ENCODE results near the gene CBY3.
A peak's percentile ranks its signal among the peaks of the same experiment; 100 is the strongest.

CBY3 gene

DNA sequence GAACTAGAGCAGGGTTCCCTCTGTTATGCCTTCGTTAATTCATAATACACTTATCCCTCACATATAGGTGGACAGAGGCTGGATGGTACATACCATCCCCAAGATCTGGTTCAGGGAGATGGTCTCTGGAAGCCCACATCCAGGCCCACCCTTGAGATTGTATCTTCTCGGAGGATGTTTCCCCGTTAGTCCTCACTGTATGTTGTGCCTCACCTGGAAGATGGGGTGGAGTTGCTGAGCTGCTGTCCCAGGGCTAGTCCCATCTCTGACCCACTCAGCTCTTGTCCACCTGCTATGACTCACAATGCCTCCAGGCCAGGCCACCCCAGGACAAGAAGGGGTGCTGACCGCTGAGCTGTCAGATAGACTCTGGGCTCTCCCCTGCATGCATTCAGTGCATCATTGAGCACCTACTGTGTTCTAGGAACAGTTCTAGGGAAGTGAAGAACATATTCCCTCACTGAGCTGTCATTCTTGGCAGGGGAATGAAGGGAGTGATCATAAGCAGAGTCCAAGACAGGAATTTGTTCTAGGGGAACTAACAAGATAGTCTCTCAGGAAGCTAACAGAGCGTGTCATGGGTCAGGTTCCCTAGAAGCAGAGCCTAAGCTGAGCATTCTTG lies at the start of gene CBY3:
Gene CBY3, minus strand, starts transcription at position 255 of the 622 bp plus-strand sequence. Its CDS starts 116 bp downstream, at position 139.
- Histone ChIP-seq H3K4me3 (ENCODE audit: low read depth, low read length) (no peak within 1 kb of the TSS), H3K9me3 (ENCODE audit: control insufficient read depth, insufficient read depth, low read length) (no peaks in the 10 kb centered on the region), H3K27me3 (ENCODE audit: control insufficient read depth, insufficient read depth, low read length) (no peaks in the 10 kb centered on the region), H3K4me1 (ENCODE audit: control insufficient read depth, insufficient read depth, low read length) (no peaks in the 10 kb centered on the region), H3K9ac (ENCODE audit: low read depth, low read length) (no peak within 1 kb of the TSS), H3K36me3 (ENCODE audit: control insufficient read depth, insufficient read depth, low read length) (no peaks in the 10 kb centered on the region)

DNA sequence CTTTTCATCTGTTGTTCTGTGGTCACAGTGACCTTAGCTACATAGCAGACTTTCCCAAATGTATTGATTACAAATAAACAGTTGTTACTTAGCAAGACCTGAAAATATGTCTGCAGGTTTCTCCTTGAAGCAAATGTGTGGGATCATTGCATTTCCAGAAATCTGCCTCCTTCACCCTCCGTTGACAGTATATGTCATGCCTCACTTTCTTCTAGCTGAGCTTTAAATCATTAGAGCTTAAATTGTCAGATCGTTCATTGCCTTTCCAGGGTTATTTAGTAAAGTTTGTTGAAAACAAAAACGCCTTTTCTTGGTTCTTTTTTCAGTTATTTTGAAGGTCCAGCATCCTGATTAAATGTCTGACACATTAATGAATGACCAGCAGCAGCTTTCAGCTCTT lies 49.5 kb upstream of the CBY3 start:
- no peak overlapping the region for H3K9ac ChIP-seq (ENCODE audit: low read depth, low read length)
- no peaks in the 10 kb centered on the region for H3K27me3 ChIP-seq (ENCODE audit: control insufficient read depth, insufficient read depth, low read length)
- no peaks in the 10 kb centered on the region for H3K4me1 ChIP-seq (ENCODE audit: control insufficient read depth, insufficient read depth, low read length)
- no peak overlapping the region for H3K4me3 ChIP-seq (ENCODE audit: low read depth, low read length)
- H3K9me3 ChIP-seq (ENCODE audit: control insufficient read depth, insufficient read depth, low read length), result no peaks in the 10 kb centered on the region
- H3K36me3 ChIP-seq (ENCODE audit: control insufficient read depth, insufficient read depth, low read length), result peaks cover 30% of the 10 kb centered on the region

DNA sequence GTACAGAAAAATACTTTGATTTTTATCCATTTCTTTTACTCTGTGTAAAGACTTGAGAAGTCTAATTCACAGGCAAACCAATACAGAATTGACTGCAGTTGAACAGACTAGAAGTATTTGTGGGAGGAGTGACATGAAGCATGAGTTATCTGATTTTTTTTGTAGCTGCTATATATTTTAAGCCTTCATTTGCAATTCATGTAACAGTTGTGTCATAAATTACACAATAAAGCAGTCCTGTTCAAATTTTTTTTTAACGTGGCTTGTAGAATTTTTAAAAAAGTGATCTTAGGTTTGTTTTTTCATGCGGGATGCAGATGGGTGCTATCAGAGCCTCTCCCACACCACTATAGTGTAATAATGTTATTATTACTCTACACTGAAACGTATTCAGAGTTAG lies 48.9 kb upstream of the CBY3 start:
- H3K9ac ChIP-seq (ENCODE audit: low read depth, low read length), result no peak overlapping the region
- peaks cover 36% of the 10 kb centered on the region for H3K36me3 ChIP-seq (ENCODE audit: control insufficient read depth, insufficient read depth, low read length)
- H3K9me3 ChIP-seq (ENCODE audit: control insufficient read depth, insufficient read depth, low read length), result no peaks in the 10 kb centered on the region
- H3K4me3 ChIP-seq (ENCODE audit: low read depth, low read length), result no peak overlapping the region
- H3K27me3 ChIP-seq (ENCODE audit: control insufficient read depth, insufficient read depth, low read length), result no peaks in the 10 kb centered on the region
- no peaks in the 10 kb centered on the region for H3K4me1 ChIP-seq (ENCODE audit: control insufficient read depth, insufficient read depth, low read length)

DNA sequence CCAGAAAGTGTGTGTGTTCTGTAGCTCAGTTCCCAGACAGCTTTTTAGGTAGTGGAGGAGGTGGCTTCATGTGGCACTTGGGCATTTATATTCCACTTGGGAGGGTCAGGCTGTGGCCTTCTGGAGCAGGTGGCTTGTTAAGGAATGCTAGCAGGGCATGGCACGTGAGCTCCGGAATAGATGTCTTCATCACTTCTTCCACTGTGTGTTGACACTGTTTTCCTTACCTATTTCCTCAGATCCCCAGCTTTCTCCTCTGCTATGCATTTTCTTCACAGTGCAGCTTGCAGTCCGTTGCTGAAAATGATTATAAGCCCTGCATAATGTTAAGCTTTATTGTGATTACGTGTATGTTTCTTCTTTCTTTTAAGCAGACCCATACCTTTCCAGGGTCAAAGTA lies 48.5 kb upstream of the CBY3 start:
- Histone ChIP-seq H3K9ac (ENCODE audit: low read depth, low read length) (no peak overlapping the region), H3K4me1 (ENCODE audit: control insufficient read depth, insufficient read depth, low read length) (no peaks in the 10 kb centered on the region), H3K36me3 (ENCODE audit: control insufficient read depth, insufficient read depth, low read length) (peaks cover 40% of the 10 kb centered on the region)

DNA sequence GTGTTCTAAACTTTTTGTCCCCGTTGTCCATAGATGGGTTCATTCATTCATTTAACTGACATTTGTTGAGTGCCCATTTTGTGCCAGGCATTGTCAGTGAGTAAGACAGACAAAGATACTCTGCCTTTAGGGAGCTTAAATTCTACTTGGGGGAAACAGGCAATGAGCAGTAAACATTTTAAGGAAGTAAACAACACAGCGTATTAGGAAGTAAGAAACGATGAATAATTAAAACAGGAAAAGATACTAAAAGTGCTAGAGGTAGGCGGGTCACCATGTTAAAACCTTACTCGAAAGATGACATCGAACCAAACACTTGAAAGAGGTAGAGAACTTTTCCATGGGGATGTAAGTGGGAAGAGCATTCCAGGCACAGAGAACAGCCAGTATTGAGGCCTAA lies 46.3 kb upstream of the CBY3 start:
- no peaks in the 10 kb centered on the region for H3K4me1 ChIP-seq (ENCODE audit: control insufficient read depth, insufficient read depth, low read length)
- no peak overlapping the region for H3K4me3 ChIP-seq (ENCODE audit: low read depth, low read length)
- H3K9me3 ChIP-seq (ENCODE audit: control insufficient read depth, insufficient read depth, low read length), result no peaks in the 10 kb centered on the region
- peaks cover 62% of the 10 kb centered on the region for H3K36me3 ChIP-seq (ENCODE audit: control insufficient read depth, insufficient read depth, low read length)
- no peak overlapping the region for H3K9ac ChIP-seq (ENCODE audit: low read depth, low read length)
- no peaks in the 10 kb centered on the region for H3K27me3 ChIP-seq (ENCODE audit: control insufficient read depth, insufficient read depth, low read length)

More for the DNA sequence above, 48.5 kb upstream of the CBY3 start:
- Histone ChIP-seq H3K27me3 (ENCODE audit: control insufficient read depth, insufficient read depth, low read length) (no peaks in the 10 kb centered on the region), H3K4me3 (ENCODE audit: low read depth, low read length) (no peak overlapping the region), H3K9me3 (ENCODE audit: control insufficient read depth, insufficient read depth, low read length) (no peaks in the 10 kb centered on the region)

DNA sequence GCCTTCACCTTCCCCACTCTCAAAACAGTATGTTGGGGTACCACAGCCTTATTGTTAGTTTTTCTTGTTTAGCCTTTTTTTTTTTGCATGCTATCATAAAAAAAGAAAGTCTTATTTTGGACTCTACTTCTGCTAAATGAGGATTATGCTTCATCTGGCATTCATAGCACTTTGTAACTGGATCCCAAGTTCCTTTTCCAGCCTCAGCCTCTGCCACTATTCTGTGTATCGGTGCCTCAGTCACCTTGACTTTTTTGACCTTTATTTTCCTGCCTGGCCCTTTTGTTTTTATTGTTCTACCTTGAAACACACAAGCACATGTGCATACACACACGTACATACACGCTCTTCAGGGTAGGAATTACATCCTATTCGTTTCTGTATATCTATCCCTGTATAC lies 43.3 kb upstream of the CBY3 start:
- H3K36me3 ChIP-seq (ENCODE audit: control insufficient read depth, insufficient read depth, low read length), result peaks cover 69% of the 10 kb centered on the region
- no peak overlapping the region for H3K4me3 ChIP-seq (ENCODE audit: low read depth, low read length)
- no peak overlapping the region for H3K9ac ChIP-seq (ENCODE audit: low read depth, low read length)
- no peaks in the 10 kb centered on the region for H3K27me3 ChIP-seq (ENCODE audit: control insufficient read depth, insufficient read depth, low read length)
- H3K4me1 ChIP-seq (ENCODE audit: control insufficient read depth, insufficient read depth, low read length), result no peaks in the 10 kb centered on the region
- H3K9me3 ChIP-seq (ENCODE audit: control insufficient read depth, insufficient read depth, low read length), result no peaks in the 10 kb centered on the region

DNA sequence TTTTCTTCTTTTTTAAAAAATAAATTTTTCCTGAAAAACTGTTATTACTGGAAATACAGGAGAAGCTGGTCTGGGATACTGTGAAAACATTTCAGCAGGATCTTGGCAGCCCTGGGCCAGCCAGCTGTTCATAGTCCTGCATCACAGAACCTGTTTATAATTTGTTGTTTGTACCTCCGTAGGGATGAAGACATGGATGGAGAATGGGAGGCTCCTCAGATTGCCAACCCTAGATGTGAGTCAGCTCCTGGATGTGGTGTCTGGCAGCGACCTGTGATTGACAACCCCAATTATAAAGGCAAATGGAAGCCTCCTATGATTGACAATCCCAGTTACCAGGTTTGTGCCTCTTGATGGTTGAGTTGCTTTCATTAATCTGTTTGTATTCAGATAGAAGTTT lies 39.4 kb upstream of the CBY3 start:
- Histone ChIP-seq H3K9ac (ENCODE audit: low read depth, low read length) (no peak overlapping the region), H3K36me3 (ENCODE audit: control insufficient read depth, insufficient read depth, low read length) (peaks cover 74% of the 10 kb centered on the region), H3K27me3 (ENCODE audit: control insufficient read depth, insufficient read depth, low read length) (no peaks in the 10 kb centered on the region), H3K4me1 (ENCODE audit: control insufficient read depth, insufficient read depth, low read length) (no peaks in the 10 kb centered on the region), H3K4me3 (ENCODE audit: low read depth, low read length) (no peak overlapping the region), H3K9me3 (ENCODE audit: control insufficient read depth, insufficient read depth, low read length) (no peaks in the 10 kb centered on the region)

DNA sequence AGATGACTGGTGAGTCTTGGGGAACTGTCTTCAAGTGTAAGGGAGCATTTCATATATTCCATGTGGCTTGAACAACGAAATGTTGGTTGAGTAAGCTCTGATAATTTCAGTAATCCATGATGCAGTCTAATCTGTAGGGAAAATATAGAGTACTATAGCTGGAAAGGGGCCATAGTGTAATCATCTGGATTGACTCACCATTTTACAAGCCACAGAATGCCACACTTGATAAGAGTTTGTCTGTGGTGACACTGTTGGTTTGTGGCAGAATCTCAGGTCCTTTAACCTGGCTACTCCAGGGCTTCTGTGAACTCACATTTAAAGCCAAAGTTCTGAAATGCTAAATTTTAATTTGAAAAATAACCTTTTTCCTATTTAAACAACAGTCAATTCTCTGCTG lies 35.5 kb upstream of the CBY3 start:
- Histone ChIP-seq H3K9me3 (ENCODE audit: control insufficient read depth, insufficient read depth, low read length) (no peaks in the 10 kb centered on the region), H3K27me3 (ENCODE audit: control insufficient read depth, insufficient read depth, low read length) (no peaks in the 10 kb centered on the region), H3K9ac (ENCODE audit: low read depth, low read length) (no peak overlapping the region), H3K4me3 (ENCODE audit: low read depth, low read length) (no peak overlapping the region), H3K36me3 (ENCODE audit: control insufficient read depth, insufficient read depth, low read length) (peaks cover 60% of the 10 kb centered on the region), H3K4me1 (ENCODE audit: control insufficient read depth, insufficient read depth, low read length) (no peaks in the 10 kb centered on the region)

DNA sequence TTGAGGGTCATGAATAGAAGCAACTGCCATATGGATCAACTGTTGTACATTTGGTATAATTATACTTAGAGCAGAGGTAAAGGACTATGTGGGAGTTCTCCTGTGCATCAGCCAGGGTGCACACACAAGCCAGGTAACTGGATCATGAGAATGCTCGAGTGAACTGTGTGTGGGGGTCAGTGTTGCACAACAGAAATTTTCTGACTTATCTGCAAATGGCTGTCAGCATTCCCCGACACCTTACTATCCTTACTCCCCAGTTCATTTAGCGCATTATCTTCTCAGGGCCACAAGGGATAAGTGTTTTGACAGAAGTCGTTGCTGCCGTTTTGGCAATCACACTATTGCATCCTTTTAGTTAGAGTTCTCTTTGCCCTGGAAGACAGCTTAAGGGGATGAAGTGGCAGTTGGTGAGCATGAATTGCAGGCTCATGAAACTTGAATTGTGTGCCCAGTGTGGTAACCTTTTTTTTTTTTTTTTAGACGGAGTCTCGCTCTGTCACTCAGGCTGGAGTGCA lies 19.6 kb upstream of the CBY3 start:
- H3K4me3 ChIP-seq (ENCODE audit: low read depth, low read length), result peak overlapping the region; percentile 98
- no peak overlapping the region for H3K9ac ChIP-seq (ENCODE audit: low read depth, low read length)

DNA sequence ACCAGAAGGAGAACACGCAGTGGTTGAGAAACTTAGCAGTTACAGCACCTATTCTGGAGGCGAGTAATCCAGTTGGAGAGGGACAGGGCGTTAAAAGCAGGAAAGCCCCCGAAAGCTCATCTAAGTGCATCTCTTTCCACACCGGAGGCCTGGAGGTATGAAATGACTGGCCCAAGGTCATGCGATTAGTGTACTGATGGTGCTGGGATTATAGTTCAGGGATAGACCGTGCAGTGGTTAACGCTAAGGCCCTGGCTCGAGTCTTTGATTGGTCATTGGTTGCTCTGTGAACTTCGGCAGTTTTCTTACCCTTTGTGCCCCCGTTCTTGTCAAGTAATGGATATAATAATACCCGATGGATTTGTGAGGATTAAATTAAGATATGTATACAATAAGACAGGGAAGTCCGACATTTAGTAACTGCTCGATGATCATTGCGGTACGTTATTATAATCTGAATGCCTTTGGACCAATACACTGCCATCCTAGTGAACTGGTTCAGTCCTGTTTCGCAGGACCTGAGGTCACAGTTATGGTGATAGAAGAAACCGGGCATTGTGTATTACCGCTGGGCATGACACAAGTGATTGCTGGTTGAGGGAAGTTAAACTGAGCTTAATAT lies 18.9 kb upstream of the CBY3 start:
- Histone ChIP-seq H3K4me1 (ENCODE audit: control insufficient read depth, insufficient read depth, low read length) (peaks cover 8% of the 10 kb centered on the region), H3K27me3 (ENCODE audit: control insufficient read depth, insufficient read depth, low read length) (no peaks in the 10 kb centered on the region), H3K36me3 (ENCODE audit: control insufficient read depth, insufficient read depth, low read length) (peaks cover 2% of the 10 kb centered on the region), H3K4me3 (ENCODE audit: low read depth, low read length) (peak overlapping the region; percentile 98), H3K9me3 (ENCODE audit: control insufficient read depth, insufficient read depth, low read length) (no peaks in the 10 kb centered on the region), H3K9ac (ENCODE audit: low read depth, low read length) (peak overlapping the region; percentile 96)

More for the DNA sequence above, 19.6 kb upstream of the CBY3 start:
- H3K9me3 ChIP-seq (ENCODE audit: control insufficient read depth, insufficient read depth, low read length), result no peaks in the 10 kb centered on the region
- peaks cover 2% of the 10 kb centered on the region for H3K36me3 ChIP-seq (ENCODE audit: control insufficient read depth, insufficient read depth, low read length)
- peaks cover 10% of the 10 kb centered on the region for H3K4me1 ChIP-seq (ENCODE audit: control insufficient read depth, insufficient read depth, low read length)
- no peaks in the 10 kb centered on the region for H3K27me3 ChIP-seq (ENCODE audit: control insufficient read depth, insufficient read depth, low read length)

DNA sequence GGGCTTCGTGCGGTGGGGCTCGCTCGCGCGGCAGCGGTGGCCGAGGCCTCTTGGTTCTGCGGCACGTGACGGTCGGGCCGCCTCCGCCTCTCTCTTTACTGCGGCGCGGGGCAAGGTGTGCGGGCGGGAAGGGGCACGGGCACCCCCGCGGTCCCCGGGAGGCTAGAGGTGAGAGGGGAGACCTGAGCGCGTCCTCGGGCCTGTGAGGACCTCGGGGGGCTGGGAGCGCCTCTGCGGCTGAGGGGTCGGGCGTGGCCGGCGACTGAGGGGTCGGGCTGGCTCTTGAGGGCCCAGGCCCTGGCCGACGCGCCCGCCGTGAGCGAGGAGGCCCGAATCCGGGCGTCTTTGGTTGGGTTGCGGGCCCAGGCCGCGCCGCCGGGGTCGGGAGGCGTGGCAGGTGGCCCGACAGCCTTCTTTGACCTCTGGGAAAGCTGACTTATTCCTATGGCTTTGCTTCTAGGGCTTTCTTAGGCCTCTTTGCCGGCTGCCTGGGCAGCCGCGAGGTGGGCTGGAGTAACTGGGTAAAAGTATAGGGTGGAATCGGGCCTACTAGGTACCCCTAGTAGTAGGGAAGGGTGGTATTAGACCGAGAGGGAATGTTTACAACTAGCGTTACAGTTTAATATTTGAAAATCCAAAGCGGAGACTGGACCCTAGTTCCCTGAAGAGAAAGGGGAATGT lies 18.2 kb upstream of the CBY3 start, which contains the start of gene CANX:
Gene CANX, plus strand, starts transcription at position 33 of the 681 bp plus-strand sequence. CDS start 6,715 bp downstream, outside the sequence.
- Histone ChIP-seq H3K9ac (ENCODE audit: low read depth, low read length) (peak within 1 kb of the TSS; percentile 97), H3K4me3 (ENCODE audit: low read depth, low read length) (peak within 1 kb of the TSS; percentile 98), H3K9me3 (ENCODE audit: control insufficient read depth, insufficient read depth, low read length) (no peaks in the 10 kb centered on the region), H3K27me3 (ENCODE audit: control insufficient read depth, insufficient read depth, low read length) (no peaks in the 10 kb centered on the region), H3K4me1 (ENCODE audit: control insufficient read depth, insufficient read depth, low read length) (peaks cover 8% of the 10 kb centered on the region), H3K36me3 (ENCODE audit: control insufficient read depth, insufficient read depth, low read length) (peaks cover 2% of the 10 kb centered on the region)
